Activated CD4-positive, alpha-beta T cell treated with anti-CD3 and anti-CD28 coated beads for 48 hours (primary cell): ENCODE results near the gene SIRPA.
A peak's percentile ranks its signal among the peaks of the same experiment; 100 is the strongest.

Experiments used
- DNase-seq: peaks from one replicate; pipeline ENCODE4 v3.0.0-alpha.2; 2020

SIRPA gene

GRCh38 chr20:1952737-1953530 is 57.7 kb downstream of the SIRPA start:
- no peak for DNase-seq

DNA sequence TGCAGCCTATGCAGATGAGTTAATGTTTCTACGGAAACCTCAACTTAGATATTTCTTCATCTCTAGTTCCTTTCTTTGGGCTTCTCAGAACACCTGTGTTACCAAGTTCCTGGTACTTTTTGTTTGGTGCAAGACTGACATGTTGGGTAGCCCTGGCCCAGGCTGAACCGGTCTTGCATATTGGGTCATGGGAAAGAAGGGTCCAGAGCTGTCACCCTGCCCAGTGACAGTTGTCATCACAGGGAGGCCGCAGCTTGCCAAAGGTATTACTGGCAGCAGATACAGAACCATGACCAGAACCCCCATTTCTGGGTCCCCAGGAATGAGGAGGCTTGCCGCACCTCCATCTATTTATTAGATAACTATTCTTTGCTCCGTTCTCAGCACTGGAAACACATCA is 58.4 kb downstream of the SIRPA start:
- DNase-seq, result no peak

DNA sequence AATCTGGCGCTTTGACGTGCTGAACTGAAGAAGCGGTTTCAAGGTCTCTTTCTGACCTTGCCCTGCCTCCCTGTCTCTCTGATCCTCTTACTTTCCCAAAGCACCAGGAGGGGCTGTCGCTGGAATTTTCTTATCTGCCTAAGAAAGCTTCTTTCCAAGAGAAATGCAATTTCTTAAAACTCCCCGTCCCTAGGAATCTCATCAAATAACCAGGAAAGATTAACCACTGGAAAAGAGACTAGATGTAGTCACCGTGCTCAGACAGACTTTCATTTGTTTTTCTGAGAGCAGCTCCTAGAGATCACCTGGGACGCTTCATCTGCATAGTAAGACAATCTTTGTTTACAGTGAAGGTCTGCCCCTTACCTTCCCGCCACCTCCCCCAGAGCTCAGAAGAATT is 60.0 kb downstream of the SIRPA start:
- no peak for DNase-seq

DNA sequence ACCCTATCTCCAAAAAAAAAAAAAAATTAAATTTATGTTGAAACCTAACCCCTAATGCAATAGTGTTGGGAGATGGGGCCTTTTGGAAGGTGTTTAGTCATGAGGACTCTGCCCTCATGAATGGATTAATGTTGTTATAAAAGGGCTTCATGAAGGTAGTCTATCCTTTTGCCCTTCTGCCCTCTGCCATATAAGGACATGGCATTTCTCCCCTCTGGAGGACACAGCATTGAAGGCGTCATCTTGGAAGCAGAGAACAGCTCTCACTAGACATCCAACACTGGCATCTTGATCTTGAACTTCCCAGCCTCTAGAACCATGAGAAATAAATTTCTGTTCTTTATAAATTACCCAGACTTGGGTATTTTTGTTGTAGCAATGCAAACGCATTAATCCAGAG is 63.2 kb downstream of the SIRPA start:
- no peak for DNase-seq

GRCh38 chr20:1959156-1959555 is 63.9 kb downstream of the SIRPA start:
- no peak for DNase-seq

- no peak for DNase-seq
Measured at GRCh38 chr20:1961374-1961773, 66.2 kb downstream of the SIRPA start.

- DNase-seq, result no peak
Measured at GRCh38 chr20:1964061-1964460, 68.9 kb downstream of the SIRPA start.

DNA sequence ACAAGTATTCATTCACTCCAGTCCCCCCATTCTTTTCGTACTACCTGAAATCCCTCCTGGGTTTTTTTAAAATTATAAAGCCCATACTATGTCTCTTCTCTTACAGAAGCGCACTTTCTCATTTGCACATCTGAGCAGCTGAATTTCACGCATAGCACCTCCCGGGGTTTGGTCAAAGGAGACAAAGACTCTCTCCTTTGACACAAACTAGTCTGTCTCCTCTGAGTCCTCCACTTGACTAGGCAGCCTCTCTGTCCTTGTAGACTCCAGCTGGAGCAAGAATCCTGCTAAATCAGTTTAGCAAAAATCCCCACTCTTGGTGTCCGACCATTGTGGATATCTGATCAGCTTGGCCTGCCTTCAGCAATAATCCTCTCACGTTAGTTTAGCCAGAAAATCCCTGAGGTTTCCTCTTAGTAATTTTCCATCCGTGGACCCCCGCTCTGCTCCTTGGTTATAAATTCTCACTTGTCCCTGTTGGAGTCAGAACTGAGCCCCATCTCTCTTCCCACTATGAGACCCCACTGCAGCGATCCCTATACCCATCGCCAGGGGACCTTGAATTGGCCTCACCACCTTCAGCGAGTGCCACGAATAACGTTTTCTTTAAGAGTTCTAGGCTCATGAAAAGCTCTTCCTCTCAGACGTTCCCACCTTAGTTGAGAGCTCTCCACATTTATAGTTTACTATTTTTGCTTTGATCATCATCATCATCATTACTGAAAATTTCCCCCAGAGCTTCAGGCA is 69.6 kb downstream of the SIRPA start:
- DNase-seq, result peak; percentile 21

- DNase-seq, result peak; percentile 93
Measured at GRCh38 chr20:1965520-1966351, 70.5 kb downstream of the SIRPA start.

DNA sequence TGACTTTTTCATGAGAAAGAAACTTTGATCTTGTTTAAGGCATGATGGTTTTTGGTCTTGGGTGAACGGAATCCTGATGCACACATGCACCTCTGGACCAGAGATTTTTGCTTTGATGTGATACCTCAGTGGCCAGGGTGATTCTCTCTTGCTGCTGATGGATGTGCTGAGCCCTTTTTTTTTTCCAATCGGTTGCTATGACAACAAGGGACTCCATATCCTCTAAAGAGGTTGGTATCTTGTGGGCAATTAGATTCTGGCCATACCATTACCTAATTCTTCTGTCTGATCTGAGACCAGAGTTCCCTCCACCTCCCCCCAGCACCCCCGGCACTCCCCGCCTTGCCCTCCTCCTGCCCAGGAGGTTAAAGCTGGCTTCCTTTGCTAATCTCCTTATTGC is 73.8 kb downstream of the SIRPA start:
- DNase-seq, result no peak

DNA sequence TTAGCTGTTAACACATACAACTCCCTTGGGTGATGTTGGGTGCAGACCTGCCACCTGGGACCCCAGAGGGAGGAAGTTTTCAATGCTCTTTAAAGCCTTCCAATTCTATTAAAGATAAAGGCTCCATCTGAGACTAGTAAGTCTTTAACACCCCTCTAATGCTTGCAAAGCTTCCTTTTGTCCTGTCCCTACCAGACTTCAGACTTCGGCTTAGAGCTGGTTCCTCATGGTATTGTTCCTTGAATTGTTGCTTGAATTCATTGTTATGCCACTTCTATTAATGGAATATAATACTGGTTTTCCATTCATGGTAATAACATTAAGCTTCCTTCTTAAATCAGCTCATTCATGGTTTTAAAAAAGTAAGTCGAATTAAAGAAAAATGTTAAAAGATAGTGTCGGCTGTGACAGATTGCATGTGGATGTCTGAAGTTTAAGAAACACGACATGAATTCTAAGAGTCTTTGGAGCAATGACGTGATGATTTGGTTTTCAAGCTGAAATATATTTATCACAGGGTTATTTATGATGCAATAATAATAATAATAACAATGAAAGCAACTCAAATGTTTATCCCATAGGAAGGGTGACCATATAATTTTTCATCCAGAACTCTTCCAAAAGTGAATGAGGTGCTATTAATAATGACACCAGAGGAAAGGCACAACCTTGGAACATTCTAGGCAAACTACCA is 76.8 kb downstream of the SIRPA start:
- no peak for DNase-seq

DNA sequence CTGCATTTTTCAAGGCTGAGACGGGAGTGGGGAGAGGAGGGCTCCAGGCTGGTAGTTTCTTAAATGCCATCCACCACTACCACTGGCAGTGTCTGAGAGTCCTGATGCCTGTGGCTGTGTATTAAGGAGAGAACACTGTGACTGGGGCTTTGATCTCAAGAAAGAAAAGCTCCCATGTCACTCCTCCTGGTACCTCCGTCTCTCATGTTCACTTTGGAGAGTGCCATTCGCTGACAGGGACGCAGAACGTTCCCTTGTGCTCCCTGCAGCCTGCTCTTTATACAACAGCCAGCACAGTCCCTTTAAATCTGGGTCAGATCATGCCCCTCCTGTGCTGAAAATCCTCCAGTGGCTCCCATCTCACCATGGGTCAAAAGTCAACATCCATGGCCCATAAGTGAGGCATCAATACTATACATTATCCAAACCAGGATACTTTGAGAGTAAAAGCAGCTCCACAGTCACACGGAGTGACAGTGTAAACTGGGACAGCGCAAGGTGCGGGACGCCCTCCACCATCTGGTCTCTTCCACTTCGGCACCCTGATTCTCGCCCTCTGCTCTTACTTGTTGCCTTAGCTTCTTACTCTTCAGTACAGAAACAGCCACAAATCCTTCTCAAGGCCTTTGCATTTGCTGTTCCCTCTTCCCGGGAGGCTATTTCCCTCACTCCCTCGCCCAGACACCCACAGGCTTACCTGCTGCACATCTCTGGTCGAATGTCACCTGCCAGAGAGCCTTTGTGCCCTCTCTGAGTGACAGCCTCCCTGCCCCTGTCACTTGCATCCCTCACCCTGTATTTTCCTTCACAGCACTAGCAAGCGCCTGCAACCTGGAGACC is 78.6 kb downstream of the SIRPA start:
- no peak for DNase-seq

DNA sequence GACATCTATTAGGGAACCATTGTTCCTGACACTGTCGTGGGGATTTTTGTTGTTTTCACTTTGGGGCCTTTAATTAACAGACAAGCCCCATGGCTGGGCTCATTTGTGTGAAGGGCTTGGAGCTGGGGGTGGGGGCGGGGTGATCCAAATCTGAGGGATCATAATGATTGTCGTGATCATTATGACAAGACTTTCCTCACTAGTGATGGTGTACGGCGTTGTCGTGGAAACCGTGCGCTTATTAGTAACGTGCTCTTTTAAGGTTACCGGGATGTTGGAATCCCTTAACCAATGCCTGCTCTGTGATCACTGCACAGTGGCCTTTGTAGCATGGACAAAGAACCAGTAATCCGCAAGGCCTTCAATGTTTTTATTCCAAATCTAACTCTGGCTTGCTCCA is 80.1 kb downstream of the SIRPA start:
- DNase-seq, result no peak

- no peak for DNase-seq
Measured at GRCh38 chr20:1979106-1979778, 84.0 kb downstream of the SIRPA start.

- no peak for DNase-seq
Measured at GRCh38 chr20:1982686-1983085, 87.5 kb downstream of the SIRPA start.

DNA sequence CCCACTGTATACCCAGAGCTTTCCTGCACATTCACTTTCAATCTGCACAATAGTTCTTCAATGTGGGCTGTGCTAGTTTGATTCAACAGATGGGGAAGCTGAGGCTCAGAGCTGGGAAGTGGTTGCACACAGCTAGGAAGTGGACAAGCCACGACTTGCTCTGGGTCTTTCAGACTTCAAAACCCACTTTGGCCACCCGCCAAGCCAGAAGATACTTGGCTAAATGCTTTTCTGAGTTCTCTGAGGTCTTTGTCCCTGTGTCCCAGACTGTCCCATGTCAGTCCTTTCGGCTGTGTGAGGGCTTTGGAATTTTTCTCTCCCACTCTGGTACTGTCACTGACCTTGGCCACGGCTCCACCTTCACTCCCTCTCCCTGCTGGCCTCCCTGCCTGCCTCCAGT is 88.1 kb downstream of the SIRPA start:
- no peak for DNase-seq

DNA sequence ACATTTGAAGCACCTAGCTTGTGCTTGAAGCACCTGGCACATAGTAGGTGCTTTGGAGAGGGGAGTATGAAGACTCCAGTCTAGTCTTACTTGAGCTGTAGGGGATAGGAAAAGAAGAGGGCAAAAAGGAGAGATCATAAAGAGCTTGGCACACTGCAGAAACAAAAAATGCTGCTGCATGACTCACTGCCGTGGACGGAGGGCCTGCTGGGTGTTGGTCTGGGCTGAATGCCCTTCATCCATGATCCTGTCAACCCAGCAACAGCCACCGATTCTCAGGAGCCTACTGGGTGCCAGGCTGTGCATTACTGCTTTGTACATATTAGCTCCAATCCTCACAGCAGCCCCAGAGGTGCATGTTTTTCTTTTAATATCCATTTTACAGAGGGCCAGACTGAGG is 92.6 kb downstream of the SIRPA start:
- no peak for DNase-seq
